Activated T-cell treated with anti-CD3 and anti-CD28 coated beads, Interleukin-2, amount 50 U/mL, for 72 hours (primary cell): ENCODE results near the gene GLUD1. TPM values are rescaled to one million over a fixed set of nuclear protein-coding genes. Genes with fewer than 3 reads are reported as not detected.

Experiments
- total RNA-seq, 2 donors: library from RNA; stranded (reverse); gene quantifications; one replicate each; pipeline ENCODE4 v1.2.3, GENCODE V29; 2022

Gene GLUD1
- total RNA-seq, 2 donors from 2014 or later = 123 to 160 TPM

Other genes starting within 250 kb of the GLUD1 start
- gene MMRN2, start 137.2 kb downstream of the GLUD1 start, total RNA-seq = under 1 TPM in 1 of 2 donors, not detected in 1; 0.05 TPM
- gene SNCG, start 136.2 kb downstream of the GLUD1 start, total RNA-seq = not detected
- gene ADIRF, start 126.4 kb downstream of the GLUD1 start, total RNA-seq = not detected
- gene FAM25A, start 74.5 kb downstream of the GLUD1 start, total RNA-seq = not detected
- 10 to 100 TPM; 28.7 to 33.3 TPM for gene SHLD2, start 363 bp upstream of the GLUD1 start, total RNA-seq
- gene NUTM2A, start 130.6 kb upstream of the GLUD1 start, total RNA-seq = under 1 TPM; 0.19 to 0.35 TPM